Neural cell (in vitro differentiated cells): ENCODE measurements around the gene ACVR1B. TPM values are rescaled to one million over a fixed set of nuclear protein-coding genes. Genes with fewer than 3 reads are reported as not detected.

ENCODE experiments used
- H2AFZ ChIP-seq: fragments of 200-600, 300-800 bp; sonication (generic), shearing (Covaris generic); 2 replicates; pipeline ENCODE4 v1.6.0; 2014; ENCODE audit warnings: low read depth, mild to moderate bottlenecking, antibody characterized with exemption, low read length, moderate library complexity
- H3F3A ChIP-seq: fragments of 200-600 bp; shearing (Covaris generic); 2 replicates; pipeline ENCODE4 v1.6.1; 2016; ENCODE audit warnings: mild to moderate bottlenecking, moderate library complexity, mixed read lengths, antibody characterized with exemption, low read length; ENCODE audit not compliant: insufficient read depth, poor library complexity, severe bottlenecking
- H3K27ac ChIP-seq: fragments of 200-600, 300-800 bp; sonication (generic), shearing (Covaris generic); 2 replicates; pipeline ENCODE4 v1.5.1; 2014; ENCODE audit warnings: mild to moderate bottlenecking, low read length, moderate library complexity
- H3K27me3 ChIP-seq: fragments of 300-800, 200-600 bp; sonication (generic), shearing (Covaris generic); 2 replicates; pipeline ENCODE4 v1.6.0; 2014; ENCODE audit warnings: mild to moderate bottlenecking, low read depth, low read length, moderate library complexity; ENCODE audit not compliant: insufficient read depth
- H3K36me3 ChIP-seq: fragments of 300-800, 200-600 bp; sonication (generic), shearing (Covaris generic); 2 replicates; pipeline ENCODE4 v1.5.1; 2014; ENCODE audit warnings: mild to moderate bottlenecking, antibody characterized with exemption, low read length, moderate library complexity; ENCODE audit not compliant: insufficient read depth
- H3K4me2 ChIP-seq: fragments of 300-800, 200-600 bp; sonication (generic), shearing (Covaris generic); 2 replicates; pipeline ENCODE4 v1.6.0; 2014; ENCODE audit warnings: mild to moderate bottlenecking, low read length
- H3K4me3 ChIP-seq: fragments of 300-800, 200-600 bp; sonication (generic), shearing (Covaris generic); 2 replicates; pipeline ENCODE4 v1.5.1; 2014; ENCODE audit warnings: mild to moderate bottlenecking, low read length, moderate library complexity
- H3K79me2 ChIP-seq: fragments of 200-600 bp; shearing (Covaris generic); replicated peaks from 2 replicates; pipeline ENCODE4 v1.6.0; 2014; ENCODE audit warnings: mild to moderate bottlenecking, low read length, moderate library complexity; ENCODE audit not compliant: insufficient read depth
- H3K9ac ChIP-seq: fragments of 300-800, 200-600 bp; sonication (generic), shearing (Covaris generic); 2 replicates; pipeline ENCODE4 v1.6.1; 2016; ENCODE audit warnings: mild to moderate bottlenecking, low read length, mixed read lengths
- H3K9me2 ChIP-seq: fragments of 200-600 bp; shearing (Covaris generic); 2 replicates; pipeline ENCODE4 v1.6.1; 2016; ENCODE audit warnings: mild to moderate bottlenecking, low read length, mixed read lengths; ENCODE audit not compliant: insufficient read depth
- H3K9me3 ChIP-seq: fragments of 200-600, 300-800 bp; sonication (generic), shearing (Covaris generic); 2 replicates; pipeline ENCODE4 v1.6.1; 2016; ENCODE audit warnings: mild to moderate bottlenecking, mixed run types, low read length, moderate library complexity, mixed read lengths
- H4K20me1 ChIP-seq: fragments of 200-600 bp; shearing (Covaris generic); 2 replicates; pipeline ENCODE4 v1.6.1; 2016; ENCODE audit warnings: mild to moderate bottlenecking, mixed run types; ENCODE audit not compliant: insufficient read depth
- CTCF ChIP-seq: fragments of 450-650 bp; IDR thresholded peaks from 2 replicates; pipeline ENCODE4 v1.5.1; 2014; ENCODE audit warnings: antibody characterized with exemption, mild to moderate bottlenecking, moderate library complexity; ENCODE audit not compliant: poor library complexity, severe bottlenecking
- EP300 ChIP-seq: fragments of 450-650 bp; conservative IDR thresholded peaks from 2 replicates; pipeline ENCODE4 v1.6.1; 2014; ENCODE audit warnings: antibody characterized with exemption, mild to moderate bottlenecking, moderate library complexity; ENCODE audit not compliant: poor library complexity, severe bottlenecking
- EZH2 ChIP-seq: fragments of 200-600, 300-800 bp; shearing (Covaris generic), sonication (generic); IDR thresholded peaks from 2 replicates; pipeline ENCODE4 v1.6.1; 2014; ENCODE audit warnings: antibody characterized with exemption, low read length, borderline replicate concordance, mild to moderate bottlenecking; ENCODE audit not compliant: insufficient read depth, poor library complexity, severe bottlenecking
- MXI1 ChIP-seq: fragments of 450-650 bp; conservative IDR thresholded peaks from 2 replicates; pipeline ENCODE4 v1.6.1; 2014; ENCODE audit warnings: antibody characterized with exemption, mild to moderate bottlenecking; ENCODE audit not compliant: poor library complexity, severe bottlenecking
- POLR2AphosphoS5 ChIP-seq: IDR thresholded peaks from 2 replicates; pipeline ENCODE4 v1.6.1; 2012
- RAD21 ChIP-seq: fragments of 450-650 bp; conservative IDR thresholded peaks from 2 replicates; pipeline ENCODE4 v1.6.1; 2014; ENCODE audit warnings: antibody characterized with exemption, mild to moderate bottlenecking, moderate library complexity
- REST ChIP-seq: IDR thresholded peaks from 2 replicates; pipeline ENCODE4 v1.6.1; 2012; ENCODE audit warnings: borderline replicate concordance
- SMC3 ChIP-seq: fragments of 450-650 bp; conservative IDR thresholded peaks from 2 replicates; pipeline ENCODE4 v1.6.1; 2014; ENCODE audit warnings: antibody characterized with exemption, mild to moderate bottlenecking, moderate library complexity; ENCODE audit not compliant: poor library complexity
- TAF1 ChIP-seq: IDR thresholded peaks from 2 replicates; pipeline ENCODE4 v1.6.1; 2012; ENCODE audit warnings: low read depth
- polyA plus RNA-seq: library from polyadenylated mRNA; depleted of rRNA; stranded (reverse); fragments of >200 nt; gene quantifications from 2 replicates; pipeline ENCODE4 v1.2.3, GENCODE V29; 2014

Gene ACVR1B
- polyA plus RNA-seq, 1 donor from 2014 or later = 47.2 TPM

- Histone ChIP-seq H3K27me3 (no peaks in the 10 kb centered on the region), H3K9me3 (no peaks in the 10 kb centered on the region), H3K4me2 (no peak overlapping the region), H3K79me2 (no peaks in the 10 kb centered on the region), H2AFZ (no peak overlapping the region), H3K9me2 (no peaks in the 10 kb centered on the region), H3K27ac (no peak overlapping the region), H3F3A (no peaks in the 10 kb centered on the region), H3K9ac (no peak overlapping the region), H3K4me3 (no peak overlapping the region), H3K36me3 (no peaks in the 10 kb centered on the region), H4K20me1 (no peaks in the 10 kb centered on the region)
- TF ChIP-seq POLR2AphosphoS5 = no peak
- no peak for TF ChIP-seq REST
- no peak for TF ChIP-seq CTCF
- TF ChIP-seq SMC3 = no peak
- no peak for TF ChIP-seq MXI1
- TF ChIP-seq EZH2 = no peak
- TF ChIP-seq RAD21 = no peak
- TF ChIP-seq TAF1 = no peak
- no peak for TF ChIP-seq EP300
Observed at GRCh38 chr12:51943346-51943745, 8.2 kb upstream of the ACVR1B start.

- H3K9ac ChIP-seq = no peak overlapping the region
- no peaks in the 10 kb centered on the region for H3F3A ChIP-seq
- H4K20me1 ChIP-seq = no peaks in the 10 kb centered on the region
- no peak overlapping the region for H3K4me3 ChIP-seq
- H3K9me3 ChIP-seq = no peaks in the 10 kb centered on the region
- TF ChIP-seq EP300 (no peak), RAD21 (no peak), SMC3 (no peak), CTCF (no peak), REST (no peak), EZH2 (no peak), POLR2AphosphoS5 (no peak), MXI1 (no peak), TAF1 (no peak)
- no peaks in the 10 kb centered on the region for H3K27me3 ChIP-seq
- H3K27ac ChIP-seq = no peak overlapping the region
- H3K79me2 ChIP-seq = no peaks in the 10 kb centered on the region
- H3K36me3 ChIP-seq = no peaks in the 10 kb centered on the region
- H2AFZ ChIP-seq = no peak overlapping the region
- H3K4me2 ChIP-seq = no peak overlapping the region
- H3K9me2 ChIP-seq = no peaks in the 10 kb centered on the region
Observed at GRCh38 chr12:51944608-51945233, 6.8 kb upstream of the ACVR1B start.
